HG03196 (cell line): ENCODE results near the gene SWI5.
A peak's percentile ranks its signal among the peaks of the same experiment; 100 is the strongest.

Source experiments
- ATAC-seq: cut with Tn5 transposase; IDR thresholded peaks from one replicate; pipeline ENCODE4 v1.9.1; 2021; ENCODE audit not compliant: unreplicated experiment

SWI5 gene

GRCh38 chr9:128251732-128252100 is 24.4 kb upstream of the SWI5 start:
- ATAC-seq, result no peak

- no peak for ATAC-seq
These were observed 23.5 kb upstream of the SWI5 start for GRCh38 chr9:128252317-128253139.

- no peak for ATAC-seq
These were observed 22.7 kb upstream of the SWI5 start for GRCh38 chr9:128253140-128253990.

GRCh38 chr9:128253991-128254346 is 22.1 kb upstream of the SWI5 start:
- ATAC-seq, result no peak

GRCh38 chr9:128254362-128254761 is 21.7 kb upstream of the SWI5 start:
- ATAC-seq, result no peak

GRCh38 chr9:128254855-128255759 is 21.0 kb upstream of the SWI5 start:
- ATAC-seq, result no peak

GRCh38 chr9:128257086-128257825 is 18.8 kb upstream of the SWI5 start:
- ATAC-seq, result no peak

- no peak for ATAC-seq
These were observed 18.2 kb upstream of the SWI5 start for GRCh38 chr9:128257907-128258306.

- ATAC-seq, result no peak
These were observed 17.8 kb upstream of the SWI5 start for GRCh38 chr9:128258326-128258725.

- no peak for ATAC-seq
These were observed 16.9 kb upstream of the SWI5 start for GRCh38 chr9:128259156-128259555.

- no peak for ATAC-seq
These were observed 15.7 kb upstream of the SWI5 start for GRCh38 chr9:128260340-128260739.

GRCh38 chr9:128262687-128263086 is 13.4 kb upstream of the SWI5 start:
- no peak for ATAC-seq

- ATAC-seq, result no peak
These were observed 10.7 kb upstream of the SWI5 start for GRCh38 chr9:128265348-128265847.

GRCh38 chr9:128266868-128267590 is 9.0 kb upstream of the SWI5 start:
- ATAC-seq, result no peak

- ATAC-seq, result no peak
These were observed 5.0 kb upstream of the SWI5 start for GRCh38 chr9:128271112-128271511.

GRCh38 chr9:128271512-128271911 is 4.6 kb upstream of the SWI5 start:
- no peak for ATAC-seq

GRCh38 chr9:128274245-128274644 is 1.8 kb upstream of the SWI5 start:
- ATAC-seq, result no peak

- peak; percentile 48 for ATAC-seq
These were observed 673 bp upstream of the SWI5 start, which contains the start of gene GOLGA2 for GRCh38 chr9:128275198-128276007. Gene GOLGA2, minus strand, starts transcription at chr9:128276007. Its CDS starts 31 bp downstream, at chr9:128275976.
